K562 (cell line): Measurements from ENCODE around the gene RBPJL. TPM values are rescaled to one million over a fixed set of nuclear protein-coding genes. Genes with fewer than 3 reads are reported as not detected.
A peak's percentile ranks its signal among the peaks of the same experiment; 100 is the strongest.

Source experiments
- ATAC-seq: fragments of 200-7000 bp; cut with Tn5 transposase; 3 replicates; pipeline ENCODE4 v1.9.1; 2020; ENCODE audit warnings: moderate library complexity
- BruUV-seq: library from RNA; stranded (reverse); fragments of 400-500 nt; replicated peaks from 2 replicates; lab custom pipeline; 2021; lab: Mats Ljungman, UMichigan
- CTCF ChIA-PET: fragments of 300-600 bp; formaldehyde crosslinking; extraction: SDS; loops from one replicate; lab custom pipeline; 2021; ENCODE audit warnings: low intra/inter-chr PET ratio; lab: Yijun Ruan, JAX
- POLR2A ChIA-PET: fragments of 300-600, 350-650 bp; sonication (Branson Sonifier 250); formaldehyde crosslinking; extraction: SDS; loops from one replicate; lab custom pipeline; 2021; ENCODE audit warnings: antibody characterized with exemption, inconsistent platforms; lab: Yijun Ruan, JAX
- DNase-seq, 4 experiments: peaks; one replicate each; pipeline versions ENCODE4 v3.0.0 to v3.0.0-alpha.2; 2011 to 2018; ENCODE audit warnings: low spot score in 3 of 4, mixed read lengths in 3 of 4; ENCODE audit errors: extremely low read depth in 1 of 4
- FAIRE-seq: peaks from 2 replicates; lab custom pipeline; 2011; peaks lifted over from hg19 to GRCh38; lab: Jason Lieb, UNC
- H2AFZ ChIP-seq: 2 replicates; pipeline ENCODE4 v1.6.0; 2011; ENCODE audit warnings: low read depth, low read length, control low read depth, inconsistent platforms
- H3K27ac ChIP-seq: fragments of 200-600 bp; 3 replicates; pipeline ENCODE4 v1.8.0; 2011; ENCODE audit warnings: low read depth, mild to moderate bottlenecking, control low read depth, inconsistent platforms, low read length, moderate library complexity, mixed read lengths; ENCODE audit errors: extremely low read depth
- H3K27me3 ChIP-seq, 2 experiments: fragments of 300-600 bp in 1 of 2; 2 replicates in 1 of 2; 3 replicates in 1 of 2; pipeline versions ENCODE4 v1.6.0 to v1.8.0; 2011; ENCODE audit warnings: inconsistent platforms in 2 of 2, low read length in 2 of 2, mild to moderate bottlenecking in 1 of 2, mixed read lengths in 1 of 2, moderate library complexity in 1 of 2; ENCODE audit not compliant: control insufficient read depth in 2 of 2, insufficient read depth in 2 of 2
- H3K36me3 ChIP-seq: fragments of 300-600 bp; 3 replicates; pipeline ENCODE4 v1.8.0; 2011; ENCODE audit warnings: mild to moderate bottlenecking, low read length, inconsistent platforms; ENCODE audit not compliant: control insufficient read depth, insufficient read depth
- H3K4me1 ChIP-seq, 2 experiments: fragments of 200-600 bp in 1 of 2; replicated peaks in 1 of 2; 2 replicates in 1 of 2; 3 replicates in 1 of 2; pipeline versions ENCODE4 v1.5.1 to v1.8.0; 2011; ENCODE audit warnings: inconsistent platforms in 2 of 2, low read length in 2 of 2, mild to moderate bottlenecking in 1 of 2, mixed read lengths in 1 of 2, moderate library complexity in 1 of 2; ENCODE audit not compliant: control insufficient read depth in 2 of 2, insufficient read depth in 2 of 2
- H3K4me2 ChIP-seq: 2 replicates; pipeline ENCODE4 v1.6.1; 2011; ENCODE audit warnings: low read length, control low read depth, inconsistent platforms, mixed read lengths; ENCODE audit not compliant: insufficient read depth
- H3K4me3 ChIP-seq: fragments of 200-600 bp; sonication (generic), shearing (Covaris generic); 2 replicates; pipeline ENCODE4 v1.5.1; 2016; ENCODE audit warnings: control low read depth, inconsistent platforms
- H3K79me2 ChIP-seq: fragments of 200-600 bp; 3 replicates; pipeline ENCODE4 v1.8.0; 2011; ENCODE audit warnings: low read length, inconsistent platforms; ENCODE audit not compliant: control insufficient read depth, insufficient read depth
- H3K9ac ChIP-seq, 2 experiments: 2 replicates each; pipeline versions ENCODE4 v1.6.0 to v1.6.1; 2011; ENCODE audit warnings: low read depth in 2 of 2, low read length in 2 of 2, control low read depth in 1 of 2, inconsistent platforms in 1 of 2, mild to moderate bottlenecking in 1 of 2, mixed read lengths in 1 of 2; ENCODE audit not compliant: insufficient read depth in 1 of 2
- H3K9me1 ChIP-seq: one replicate; pipeline ENCODE4 v1.6.0; 2011; ENCODE audit warnings: inconsistent platforms, mild to moderate bottlenecking, low read length, moderate library complexity; ENCODE audit not compliant: control insufficient read depth, insufficient read depth
- H3K9me3 ChIP-seq: replicated peaks from 2 replicates; pipeline ENCODE4 v1.5.1; 2011; ENCODE audit warnings: low read depth, low read length, inconsistent platforms; ENCODE audit not compliant: control insufficient read depth, insufficient read depth
- H4K20me1 ChIP-seq: replicated peaks from 2 replicates; pipeline ENCODE4 v1.6.1; 2011; ENCODE audit warnings: low read length, inconsistent platforms, mixed read lengths; ENCODE audit not compliant: control insufficient read depth, insufficient read depth
- DIDO1 ChIP-seq: fragments of 450-650 bp; IDR thresholded peaks from 2 replicates; pipeline ENCODE4 v1.6.1; 2016; ENCODE audit warnings: low read depth, missing biosample characterization, missing genetic modification characterization
- ESRRB ChIP-seq: fragments of 250-450 bp; sonication (Bioruptor Pico); IDR thresholded peaks from 2 replicates; pipeline ENCODE4 v1.5.0; 2020; ENCODE audit warnings: mild to moderate bottlenecking, moderate library complexity, borderline replicate concordance
- ETV5 ChIP-seq: sonication (generic); formaldehyde crosslinking; IDR thresholded peaks from 2 replicates; pipeline ENCODE4 v1.4.0; 2020; ENCODE audit warnings: low read depth, mild to moderate bottlenecking, missing genetic modification reagents
- GTF2B ChIP-seq: IDR thresholded peaks from 2 replicates; pipeline ENCODE4 v1.6.1; 2011; ENCODE audit not compliant: insufficient read length; ENCODE audit errors: extremely low read depth
- IRF2 ChIP-seq: sonication (generic); formaldehyde crosslinking; IDR thresholded peaks from 2 replicates; pipeline ENCODE4 v1.8.1; 2022; ENCODE audit warnings: mild to moderate bottlenecking, missing genetic modification reagents
- KLF1 ChIP-seq: fragments of 450-650 bp; IDR thresholded peaks from 2 replicates; pipeline ENCODE4 v1.6.1; 2016; ENCODE audit warnings: missing genetic modification characterization, missing compliant biosample characterization
- LCOR ChIP-seq: sonication (generic); formaldehyde crosslinking; IDR thresholded peaks from 2 replicates; pipeline ENCODE4 v1.8.0; 2022; ENCODE audit warnings: mild to moderate bottlenecking, missing genetic modification reagents
- MNT ChIP-seq, 2 experiments: fragments of 450-650 bp; conservative IDR thresholded peaks; 2 replicates each; pipeline ENCODE4 v1.6.1; 2017; ENCODE audit warnings: mild to moderate bottlenecking in 2 of 2, moderate library complexity in 2 of 2
- NR3C1 ChIP-seq: sonication (generic); formaldehyde crosslinking; IDR thresholded peaks from 2 replicates; pipeline ENCODE4 v1.8.1; 2022; ENCODE audit warnings: missing genetic modification reagents
- PTRF ChIP-seq: fragments of 450-650 bp; IDR thresholded peaks from 2 replicates; pipeline ENCODE4 v1.6.1; 2016; ENCODE audit warnings: mild to moderate bottlenecking, missing genetic modification characterization, missing compliant biosample characterization
- SIX5 ChIP-seq, 2 experiments: IDR thresholded peaks; 2 replicates each; pipeline ENCODE4 v1.6.1; 2011; ENCODE audit warnings: low read length in 2 of 2, borderline replicate concordance in 1 of 2, low read depth in 1 of 2, mild to moderate bottlenecking in 1 of 2, moderate library complexity in 1 of 2; ENCODE audit not compliant: insufficient read depth in 1 of 2
- SLC30A9 ChIP-seq: fragments of 250-450 bp; sonication (Bioruptor Pico); IDR thresholded peaks from 2 replicates; pipeline ENCODE4 v1.8.0; 2022; ENCODE audit warnings: mild to moderate bottlenecking, moderate library complexity
- SMARCA5 ChIP-seq: fragments of 450-650 bp; IDR thresholded peaks from 2 replicates; pipeline ENCODE4 v1.6.1; 2016
- SRSF9 ChIP-seq: fragments of 200-400 bp; formaldehyde crosslinking; IDR thresholded peaks from 2 replicates; pipeline ENCODE4 v1.6.1; 2017; ENCODE audit warnings: low read depth, low read length, borderline replicate concordance
- TRIM24 ChIP-seq, 2 experiments: fragments of 450-650 bp; IDR thresholded peaks; 2 replicates each; pipeline ENCODE4 v1.6.1; 2016
- ZFP36 ChIP-seq: fragments of 150-350 bp; IDR thresholded peaks from 2 replicates; pipeline ENCODE4 v1.6.1; 2018; ENCODE audit warnings: low read length, low read depth; ENCODE audit not compliant: partially characterized antibody
- ZNF134 ChIP-seq: fragments of 250-450 bp; sonication (Bioruptor Pico); conservative IDR thresholded peaks from 2 replicates; pipeline ENCODE4 v1.4.0; 2020
- ZNF263 ChIP-seq: sonication (generic); formaldehyde crosslinking; IDR thresholded peaks from 2 replicates; pipeline ENCODE4 v1.8.0; 2022; ENCODE audit warnings: mild to moderate bottlenecking, missing genetic modification reagents, borderline replicate concordance
- ZNF324 ChIP-seq: fragments of 250-450 bp; sonication (Bioruptor Pico); IDR thresholded peaks from 2 replicates; pipeline ENCODE4 v1.4.0; 2020; ENCODE audit warnings: mild to moderate bottlenecking
- ZNF436 ChIP-seq: fragments of 250-450, 450-650 bp; sonication (Bioruptor Pico); formaldehyde crosslinking; IDR thresholded peaks from 2 replicates; pipeline ENCODE4 v1.7.0; 2020; ENCODE audit warnings: mild to moderate bottlenecking
- ZNF830 ChIP-seq: fragments of 250-450 bp; sonication (Bioruptor Pico); IDR thresholded peaks from 2 replicates; pipeline ENCODE4 v1.5.0; 2021; ENCODE audit warnings: mild to moderate bottlenecking
- WGBS: fragments of 100-300 bp; shearing (Covaris generic); methylation state at CpG from one replicate; pipeline ENCODE4 v1.1.6; 2016; ENCODE audit warnings: low coverage, mixed read lengths; ENCODE audit not compliant: insufficient coverage; ENCODE audit errors: missing lambda C conversion rate; 5-methylcytosine and 5-hydroxymethylcytosine counted together
- in situ Hi-C: fragments of 300-500 bp; cut with MboI; formaldehyde crosslinking; loops from 4 replicates; pipeline ENCODE4 v1.15.0; 2018; ENCODE audit warnings: inconsistent platforms, mixed read lengths
- intact Hi-C: fragments of 100-400 bp; cut with micrococcal nuclease; formaldehyde crosslinking; loops from 2 replicates; pipeline ENCODE4 v1.14.2; 2022
- polyA plus RNA-seq, 8 experiments: library from polyadenylated mRNA; depleted of rRNA in 4 of 8; stranded (reverse) in 5 of 8; unstranded in 3 of 8; fragments of >200 nt; fragmentation: Nextera tagmentation in 2 of 8; fragmentation: Illumina TruSeq in 1 of 8; extraction: Ambion mirVana in 2 of 8; extraction: Trizol in 1 of 8; gene quantifications; 2 replicates each; pipeline versions ENCODE4 v1.2.1 to v1.2.3, GENCODE V29; 2011 to 2014; ENCODE audit warnings: inconsistent platforms in 1 of 8, missing spikeins in 1 of 8
- total RNA-seq, 7 experiments: library from RNA; depleted of rRNA in 6 of 7; stranded (reverse); fragments of >200 nt in 6 of 7; fragmentation: Illumina TruSeq in 2 of 7; extraction: Trizol in 2 of 7; gene quantifications; 2 replicates each; pipeline versions ENCODE4 v1.2.1 to v1.2.3, GENCODE V29; 2011 to 2021; ENCODE audit warnings: low replicate concordance in 1 of 7

Gene RBPJL
- total and polyA plus RNA-seq, 9 of the 15 experiments (the other 6 are each of a cell fraction or from before 2014, with no cell fraction given), result not detected

- no TSS peak for BruUV-seq
- in situ Hi-C loops, result no loop called here
- TF ChIP-seq TRIM24 (IDR thresholded peaks at IDR 0.05), result no peak
- no peak for TF ChIP-seq KLF1 (tag)
- no peak for TF ChIP-seq ZNF830 (CRISPR knock-in tag)
- TF ChIP-seq ETV5 (CRISPR knock-in tag), result peak; percentile 81
- peak; percentile 26; the same call in 1 of the 2 replicates for TF ChIP-seq DIDO1
- TF ChIP-seq ZNF436 (CRISPR knock-in tag), result no peak
- no peak for TF ChIP-seq PTRF (tag)
- no peak for TF ChIP-seq SLC30A9 (CRISPR knock-in tag)
- TF ChIP-seq SIX5 (IDR thresholded peaks at IDR 0.05; ENCODE audit: borderline replicate concordance in 1 of 2, insufficient read depth in 1 of 2, low read depth in 1 of 2, low read length in 2 of 2), result peak; percentile 29 to 47; a peak in 1 of 4 replicates
- no peak for TF ChIP-seq ZNF263 (CRISPR knock-in tag)
- no peak for TF ChIP-seq ZNF324 (CRISPR knock-in tag)
- no peak for TF ChIP-seq NR3C1 (CRISPR knock-in tag)
- no peak for TF ChIP-seq IRF2 (CRISPR knock-in tag)
- peak; percentile 85; the same call in 1 of the 2 replicates for TF ChIP-seq LCOR
- no peak for TF ChIP-seq SRSF9
- TF ChIP-seq SMARCA5, result no peak
- no peak for TF ChIP-seq ZNF134 (CRISPR knock-in tag)
- TF ChIP-seq MNT (conservative IDR thresholded peaks at IDR 0.05), result peak; percentile 91 to 96
- no peak for TF ChIP-seq GTF2B
- no peak for TF ChIP-seq ESRRB (CRISPR knock-in tag)
- TF ChIP-seq ZFP36, result no peak
Observed at GRCh38 chr20:45362804-45363610, 56.4 kb downstream of the RBPJL start, which contains the start of gene SYS1. TSS of gene SYS1 (plus strand) at chr20:45363156. CDS start at chr20:45363532, 376 bp downstream.

More at GRCh38 chr20:45362804-45363610, 56.4 kb downstream of the RBPJL start, which contains the start of gene SYS1:
- peak; percentile 100 for FAIRE-seq
- H3K9me3 ChIP-seq, result no peaks in the 10 kb centered on the region
- peak; percentile 96 to 98 (median 96) for DNase-seq
- H3K4me2 ChIP-seq, result peak within 1 kb of the TSS; percentile 98
- H3K36me3 ChIP-seq, result peaks cover 31% of the 10 kb centered on the region
- H3K27ac ChIP-seq, result peak within 1 kb of the TSS; percentile 98
- H3K79me2 ChIP-seq, result peaks cover 20% of the 10 kb centered on the region
- peak within 1 kb of the TSS; percentile 96 to 98 for H3K9ac ChIP-seq
- intact Hi-C loops, result loop anchor here (2.0 to 10.0 kb wide), 3 partner anchors 40 to 612 kb away; partner anchors contain the start of gene ZNF335
- H3K4me1 ChIP-seq, result peaks cover 11 to 24% of the 10 kb centered on the region in 2 experiments
- H2AFZ ChIP-seq, result peak within 1 kb of the TSS; percentile 100
- H3K27me3 ChIP-seq, result no peaks in the 10 kb centered on the region
- peak within 1 kb of the TSS; percentile 81 for H3K4me3 ChIP-seq
- H4K20me1 ChIP-seq, result no peaks in the 10 kb centered on the region
- ATAC-seq, result peak; percentile 97
- H3K9me1 ChIP-seq, result no peaks in the 10 kb centered on the region
- under 1% methylated on average over 55 of the region's 55 CpGs for WGBS
- CTCF ChIA-PET, result interaction anchor here (0.7 to 2.3 kb wide), 4 partner anchors 74 to 408 kb away, joined by 3 to 12 read pairs (median 4); no protein-coding TSS in a partner anchor
- POLR2A ChIA-PET, result interaction anchor here (0.7 to 2.5 kb wide), 21 partner anchors 9 to 771 kb away, joined by 3 to 38 read pairs (median 3); partner anchors contain the start of genes PCIF1, SDC4 and TP53TG5
